Measurements from ENCODE around the gene TGFB1. TPM values are rescaled to one million over a fixed set of nuclear protein-coding genes. Genes with fewer than 3 reads are reported as not detected.

The TGFB1 gene
- total RNA-seq, 2 experiments from 2014 or later: 86.2 to 99.0 TPM

DNA sequence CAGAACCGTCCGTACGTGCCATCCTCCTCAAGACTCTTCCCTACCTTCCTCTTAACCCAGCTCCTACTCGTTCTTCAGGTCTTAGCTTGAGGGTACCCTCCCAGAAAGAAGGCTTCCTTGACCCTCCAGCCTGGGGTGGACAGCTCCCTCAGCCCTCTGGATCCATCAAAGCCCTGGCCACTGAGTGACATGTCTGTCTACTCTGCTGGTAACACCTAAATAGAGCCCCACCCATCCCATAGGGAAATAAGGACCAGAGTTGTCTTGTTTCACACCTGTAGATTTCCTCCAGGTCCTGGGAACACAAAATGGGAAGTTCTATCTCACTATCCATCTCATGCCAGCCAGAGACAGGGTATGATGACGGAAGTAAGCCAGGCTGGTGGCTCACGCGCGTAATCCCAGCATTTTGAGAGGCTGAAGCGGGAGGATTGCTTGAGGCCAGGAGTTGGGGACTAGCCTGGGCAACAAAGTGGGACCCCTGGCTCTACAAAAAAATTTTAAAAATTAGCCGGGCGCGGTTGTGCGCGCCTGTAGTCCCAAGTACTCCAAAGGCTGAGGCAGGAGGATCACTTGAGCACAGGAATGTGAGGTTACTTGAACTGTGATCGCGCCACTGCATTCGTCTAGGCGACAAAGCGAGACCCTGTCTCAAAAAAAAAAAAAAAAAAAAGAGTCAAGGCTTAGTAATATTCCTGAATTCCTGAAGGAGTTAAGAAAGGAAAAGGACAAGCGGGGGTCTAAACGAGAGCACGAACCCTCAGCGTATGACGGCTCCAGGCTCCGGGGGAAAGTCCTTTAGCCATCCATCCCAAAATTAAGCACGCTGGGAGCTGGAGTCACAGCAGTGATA is 44.3 kb downstream of the TGFB1 start:
- ChIA-PET CTCF (interaction anchor here (0.6 to 3.4 kb wide), 25 partner anchors 8 to 559 kb away, joined by 3 to 36 read pairs (median 4); partner anchors contain the start of genes B9D2 and HNRNPUL1), POLR2A (interaction anchor here (0.6 to 2.8 kb wide), 7 partner anchors 19 to 289 kb away, joined by 3 to 22 read pairs (median 3); partner anchors contain the start of gene HNRNPUL1)
- ATAC-seq: peak; percentile 5
- H3K4me3 Mint-ChIP-seq: peak overlapping the region; percentile 91
- intact Hi-C loops (cut with DNase I, micrococcal nuclease): loop anchor here (1.0 to 5.0 kb wide), 12 partner anchors 15 to 592 kb away; partner anchors contain the start of genes B9D2 (in 1 of the 2), BCKDHA (in 1 of the 2), COQ8B (in 1 of the 2) and DMAC2 (in 1 of the 2)
- H3K27me3 Mint-ChIP-seq: no peaks in the 10 kb centered on the region
- peaks cover 71% of the 10 kb centered on the region for H3K4me1 Mint-ChIP-seq
- no peaks in the 10 kb centered on the region for H3K9me3 Mint-ChIP-seq (ENCODE audit: low read depth)
- peak; percentile 41 for DNase-seq
- peak overlapping the region; percentile 97 for H3K27ac Mint-ChIP-seq
- H3K36me3 Mint-ChIP-seq (ENCODE audit: low read depth): peaks cover 35% of the 10 kb centered on the region

DNA sequence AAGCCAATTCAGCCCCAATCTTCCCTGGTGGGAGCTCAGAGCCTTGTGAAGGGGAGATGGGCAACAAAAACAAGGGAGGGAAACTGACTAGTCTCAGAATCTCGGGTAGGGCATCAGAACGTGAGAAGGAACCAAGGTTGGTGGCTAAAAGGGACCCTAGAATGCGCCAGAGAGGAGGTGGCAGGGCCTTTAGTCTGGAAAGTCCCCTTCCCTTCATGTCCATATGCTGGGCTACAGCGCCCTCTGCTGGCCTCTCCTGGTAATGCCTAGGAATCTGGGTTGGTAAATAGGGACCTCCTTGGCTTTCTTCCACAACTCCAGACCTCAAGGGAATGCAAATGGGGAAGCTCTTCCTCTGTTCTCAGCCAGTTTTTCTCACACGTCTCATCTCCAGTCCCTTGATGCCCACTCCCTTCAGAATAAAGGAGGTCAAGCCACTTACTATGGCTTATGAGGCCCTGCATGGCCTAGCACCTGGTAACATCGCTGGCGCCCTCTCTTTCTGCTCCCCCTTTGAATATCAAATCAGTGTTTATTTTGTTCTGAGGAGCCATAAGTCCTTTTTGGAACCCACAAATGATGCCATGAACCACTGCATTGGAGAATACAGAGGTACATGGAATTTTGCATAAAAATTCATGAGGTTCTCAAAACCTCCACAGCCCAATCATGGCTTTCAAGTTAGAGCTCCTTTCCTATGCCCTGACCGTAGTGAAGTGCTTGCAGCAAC is 45.1 kb downstream of the TGFB1 start:
- ChIA-PET POLR2A (interaction anchor here (0.6 to 2.8 kb wide), 6 partner anchors 12 to 288 kb away, joined by 3 to 22 read pairs (median 4); partner anchors contain the start of gene HNRNPUL1), CTCF (interaction anchor here (0.6 to 3.4 kb wide), 37 partner anchors 9 to 651 kb away, joined by 3 to 36 read pairs (median 4); partner anchors contain the start of genes B9D2 and HNRNPUL1)
- Mint-ChIP-seq H3K27ac (peak overlapping the region; percentile 97), H3K27me3 (no peaks in the 10 kb centered on the region), H3K4me3 (peak overlapping the region; percentile 91), H3K4me1 (peaks cover 78% of the 10 kb centered on the region), H3K9me3 (ENCODE audit: low read depth) (no peaks in the 10 kb centered on the region), H3K36me3 (ENCODE audit: low read depth) (peaks cover 39% of the 10 kb centered on the region)
- ATAC-seq: peak; percentile 50
- intact Hi-C loops (cut with DNase I, micrococcal nuclease): loop anchor here (1.0 to 5.0 kb wide), 6 partner anchors 46 to 591 kb away; partner anchors contain the start of genes COQ8B (in 1 of the 2) and ITPKC (in 1 of the 2)
- peak; percentile 95 for DNase-seq

DNA sequence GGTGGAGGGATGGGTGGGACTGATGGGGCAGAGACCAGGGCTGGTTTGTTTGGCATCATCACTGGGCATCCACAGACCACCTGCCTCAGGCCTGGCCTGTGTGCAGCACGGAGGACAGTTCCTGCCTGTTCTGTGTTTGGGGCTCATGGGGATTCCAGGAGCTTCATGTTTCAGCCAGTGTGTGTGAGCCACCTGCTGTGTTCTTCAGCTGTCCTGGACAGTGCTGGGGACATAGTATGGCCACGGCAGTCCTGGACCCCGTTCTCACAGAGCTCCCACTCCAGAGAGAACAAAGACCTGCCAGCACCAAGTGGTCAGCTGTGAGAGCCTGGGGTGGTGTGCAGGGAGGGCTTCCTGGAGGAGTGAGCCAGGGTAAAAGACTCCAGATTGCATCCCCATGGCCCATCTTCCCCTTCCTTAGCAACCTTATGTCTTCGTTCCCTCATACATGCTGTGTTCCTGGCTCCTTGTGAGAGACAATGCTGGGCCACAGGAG is 45.7 kb downstream of the TGFB1 start:
- peak overlapping the region; percentile 91 for H3K4me3 Mint-ChIP-seq
- no peaks in the 10 kb centered on the region for H3K27me3 Mint-ChIP-seq
- ChIA-PET CTCF (interaction anchor here (0.6 to 3.4 kb wide), 24 partner anchors 9 to 844 kb away, joined by 3 to 36 read pairs (median 4); partner anchors contain the start of genes B9D2 and HNRNPUL1), POLR2A (interaction anchor here (1.4 to 2.8 kb wide), 2 partner anchors 11 to 45 kb away, joined by 4 to 22 read pairs; partner anchors contain the start of gene HNRNPUL1)
- H3K27ac Mint-ChIP-seq: peak overlapping the region; percentile 97
- H3K36me3 Mint-ChIP-seq (ENCODE audit: low read depth): peaks cover 38% of the 10 kb centered on the region
- H3K4me1 Mint-ChIP-seq: peaks cover 78% of the 10 kb centered on the region
- ATAC-seq (no peak), DNase-seq (no peak)
- no peaks in the 10 kb centered on the region for H3K9me3 Mint-ChIP-seq (ENCODE audit: low read depth)
- intact Hi-C loops (cut with DNase I, micrococcal nuclease): loop anchor here (1.0 to 5.0 kb wide), 6 partner anchors 46 to 591 kb away; partner anchors contain the start of genes COQ8B (in 1 of the 2) and ITPKC (in 1 of the 2)

DNA sequence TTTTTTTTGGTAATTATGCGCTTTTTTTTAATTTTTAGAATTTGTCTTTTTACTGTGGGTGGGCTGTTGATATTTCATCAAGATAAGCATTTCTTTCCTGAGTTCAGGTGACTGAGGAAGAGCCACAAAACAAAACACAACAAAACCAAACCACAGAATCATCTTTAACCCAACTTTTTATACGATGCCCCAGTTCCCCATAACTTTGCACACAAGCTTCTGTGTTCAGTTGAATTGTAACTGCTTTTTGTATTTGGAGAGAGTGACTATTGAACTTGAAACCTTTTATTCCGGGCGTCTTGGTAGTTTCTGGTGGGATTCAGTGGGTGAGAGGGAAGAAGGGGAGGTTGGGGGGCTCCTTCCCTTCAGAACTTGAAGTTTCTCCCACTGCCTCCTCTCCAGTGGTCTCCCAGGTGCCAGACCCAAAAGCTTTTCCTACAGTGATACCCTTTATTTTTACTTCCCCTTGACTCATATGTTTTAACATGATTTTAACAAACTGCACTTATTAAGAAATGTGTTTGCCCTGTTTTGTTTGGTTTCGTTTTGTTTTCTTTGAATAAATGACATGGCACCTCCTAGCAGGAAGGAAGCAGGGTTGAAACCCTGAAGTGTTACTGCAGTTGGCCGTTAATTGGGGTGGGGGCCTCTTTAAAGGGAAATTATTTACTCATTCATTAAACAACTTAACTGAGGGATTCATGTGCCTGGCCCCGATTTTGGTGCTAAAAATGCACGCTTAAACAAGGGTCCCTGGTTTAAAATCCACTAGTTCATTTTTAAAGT is 46.4 kb downstream of the TGFB1 start:
- Mint-ChIP-seq H3K9me3 (ENCODE audit: low read depth) (no peaks in the 10 kb centered on the region), H3K4me1 (peaks cover 84% of the 10 kb centered on the region), H3K36me3 (ENCODE audit: low read depth) (peaks cover 41% of the 10 kb centered on the region), H3K27ac (peak overlapping the region; percentile 97), H3K27me3 (no peaks in the 10 kb centered on the region), H3K4me3 (peak overlapping the region; percentile 8)
- intact Hi-C loops (cut with DNase I, micrococcal nuclease): loop anchor here in 1 of 2 experiments (5.0 kb wide), 1 partner anchor 590 kb away; the partner anchor contains the start of genes COQ8B and ITPKC
- ATAC-seq: no peak
- ChIA-PET CTCF (interaction anchor here (0.7 to 3.4 kb wide), 14 partner anchors 9 to 843 kb away, joined by 3 to 36 read pairs (median 4); partner anchors contain the start of genes B9D2 and HNRNPUL1), POLR2A (interaction anchor here (0.6 to 2.8 kb wide), 3 partner anchors 11 to 585 kb away, joined by 4 to 22 read pairs (median 4); partner anchors contain the start of gene HNRNPUL1)
- no peak for DNase-seq

DNA sequence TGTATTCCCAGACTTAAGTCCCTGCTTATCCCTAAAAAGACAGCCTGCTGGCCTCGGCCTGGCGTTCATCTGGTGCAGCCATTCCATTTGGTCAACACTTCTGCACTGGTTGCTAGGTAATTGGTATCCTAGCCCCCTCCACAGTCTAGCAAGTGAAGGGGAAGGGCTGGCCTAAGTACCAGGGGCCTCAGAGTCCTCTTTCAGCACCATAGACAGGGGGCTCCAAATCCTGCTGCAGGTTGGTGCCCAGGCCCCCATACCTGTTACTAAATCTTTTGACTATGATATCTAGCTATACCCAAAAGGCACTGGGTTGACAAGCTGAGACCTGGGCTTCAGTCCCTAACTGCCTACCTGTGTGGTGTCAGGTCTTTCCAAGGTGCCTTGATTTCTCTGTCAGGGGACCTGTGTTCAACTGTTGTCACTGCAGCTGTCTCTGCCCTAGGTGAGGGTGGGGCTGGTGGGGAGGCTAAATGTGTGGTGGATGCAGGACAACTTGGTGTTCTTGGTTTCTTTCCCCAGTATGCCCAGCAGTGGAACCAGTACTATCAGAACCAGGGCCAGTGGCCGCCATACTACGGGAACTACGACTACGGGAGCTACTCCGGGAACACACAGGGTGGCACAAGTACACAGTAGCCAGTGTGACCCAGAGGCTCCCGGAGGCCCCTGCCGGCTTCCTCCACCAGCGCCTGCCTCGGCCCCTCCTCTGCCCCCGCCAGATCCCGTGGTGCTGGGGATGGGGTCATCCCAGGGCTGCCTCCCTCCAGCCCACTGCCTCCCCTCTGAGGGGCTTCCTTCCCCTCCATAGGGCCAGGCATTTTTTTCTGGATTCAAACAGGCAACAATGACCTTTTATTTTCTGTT is 47.6 kb downstream of the TGFB1 start:
- no peak for DNase-seq
- Mint-ChIP-seq H3K9me3 (ENCODE audit: low read depth) (no peaks in the 10 kb centered on the region), H3K27me3 (no peaks in the 10 kb centered on the region), H3K4me1 (peaks cover 86% of the 10 kb centered on the region), H3K27ac (peak overlapping the region; percentile 97), H3K4me3 (peak overlapping the region; percentile 8), H3K36me3 (ENCODE audit: low read depth) (peaks cover 45% of the 10 kb centered on the region)
- no peak for ATAC-seq
- ChIA-PET POLR2A (interaction anchor here (0.8 kb wide), 1 partner anchor 42 kb away, joined by 4 read pairs; the partner anchor contains the start of gene HNRNPUL1), CTCF (interaction anchor here (0.9 to 2.8 kb wide), 5 partner anchors 40 to 179 kb away, joined by 3 to 15 read pairs (median 4); partner anchors contain the start of gene HNRNPUL1)
- intact Hi-C loops (cut with DNase I, micrococcal nuclease): loop anchor here in 1 of 2 experiments (5.0 kb wide), 1 partner anchor 589 kb away; the partner anchor contains the start of genes COQ8B and ITPKC

DNA sequence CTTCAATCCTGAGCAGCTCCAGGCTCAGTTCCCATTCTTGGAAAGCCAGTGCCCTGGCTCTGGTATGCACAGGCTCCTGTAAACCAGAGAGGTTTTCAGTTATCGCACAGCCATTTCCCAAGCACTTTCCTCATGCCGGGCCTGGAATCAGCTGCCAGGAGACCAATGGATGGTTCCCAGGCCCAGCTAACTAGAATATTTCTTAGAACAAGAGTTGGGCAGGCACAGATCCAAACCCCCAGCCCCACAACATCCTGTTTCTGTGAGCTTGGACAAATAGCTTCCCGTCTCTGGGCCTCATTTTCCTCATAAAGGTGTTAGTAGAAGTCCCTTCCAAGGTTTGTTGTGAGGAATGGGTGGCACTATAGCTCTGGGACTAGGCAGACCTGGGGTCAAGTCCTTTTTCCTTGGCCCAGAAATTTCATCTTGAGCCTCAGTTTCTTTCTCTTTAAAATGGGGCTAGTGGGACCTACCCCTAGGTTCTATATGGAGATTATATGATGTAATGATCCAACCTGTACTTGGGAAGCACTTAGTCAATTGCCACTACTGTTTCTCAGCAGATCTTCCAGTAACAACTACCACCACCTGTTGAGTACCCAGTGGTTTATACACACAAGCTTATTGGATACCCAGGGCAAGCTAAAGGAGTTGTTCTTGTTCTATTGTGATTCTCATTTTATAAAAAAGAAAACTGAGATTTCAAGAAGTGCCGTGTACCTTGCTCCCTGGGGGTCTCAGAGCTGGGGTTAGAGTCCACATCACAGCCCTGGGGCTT is 48.8 kb downstream of the TGFB1 start:
- CTCF ChIA-PET: interaction anchor here (0.6 to 2.8 kb wide), 7 partner anchors 10 to 329 kb away, joined by 3 to 15 read pairs (median 3); partner anchors contain the start of gene HNRNPUL1

DNA sequence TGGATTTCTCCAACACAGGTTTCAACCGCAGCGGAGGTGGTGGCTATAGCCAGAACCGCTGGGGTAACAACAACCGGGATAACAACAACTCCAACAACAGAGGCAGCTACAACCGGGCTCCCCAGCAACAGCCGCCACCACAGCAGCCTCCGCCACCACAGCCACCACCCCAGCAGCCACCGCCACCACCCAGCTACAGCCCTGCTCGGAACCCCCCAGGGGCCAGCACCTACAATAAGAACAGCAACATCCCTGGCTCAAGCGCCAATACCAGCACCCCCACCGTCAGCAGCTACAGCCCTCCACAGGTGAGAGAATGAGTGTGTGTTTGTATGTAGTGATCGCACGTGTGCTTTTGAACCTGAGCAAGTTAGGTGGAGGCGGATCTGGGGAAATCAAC is 49.8 kb downstream of the TGFB1 start:
- intact Hi-C loops (cut with DNase I, micrococcal nuclease): no loop called here
- no peak overlapping the region for H3K4me3 Mint-ChIP-seq
- no peaks in the 10 kb centered on the region for H3K9me3 Mint-ChIP-seq (ENCODE audit: low read depth)
- peaks cover 66% of the 10 kb centered on the region for H3K36me3 Mint-ChIP-seq (ENCODE audit: low read depth)
- peak; percentile 13 for DNase-seq
- POLR2A ChIA-PET: interaction anchor here (1.1 kb wide), 1 partner anchor 11 kb away, joined by 3 read pairs; no protein-coding TSS in a partner anchor
- H3K27ac Mint-ChIP-seq: peak overlapping the region; percentile 72
- no peak for ATAC-seq
- H3K27me3 Mint-ChIP-seq: no peaks in the 10 kb centered on the region
- CTCF ChIA-PET: interaction anchor here (0.7 to 1.7 kb wide), 5 partner anchors 11 to 178 kb away, joined by 3 to 9 read pairs (median 4); no protein-coding TSS in a partner anchor
- peaks cover 99% of the 10 kb centered on the region for H3K4me1 Mint-ChIP-seq

More for the DNA sequence above, 48.8 kb downstream of the TGFB1 start:
- POLR2A ChIA-PET: no interaction called here
- Mint-ChIP-seq H3K27ac (peak overlapping the region; percentile 72), H3K4me1 (peaks cover 93% of the 10 kb centered on the region), H3K27me3 (no peaks in the 10 kb centered on the region), H3K9me3 (ENCODE audit: low read depth) (no peaks in the 10 kb centered on the region), H3K4me3 (no peak overlapping the region), H3K36me3 (ENCODE audit: low read depth) (peaks cover 58% of the 10 kb centered on the region)
- ATAC-seq (no peak), DNase-seq (peak; percentile 3)
- intact Hi-C loops (cut with DNase I, micrococcal nuclease): loop anchor here in 1 of 2 experiments (5.0 kb wide), 1 partner anchor 588 kb away; the partner anchor contains the start of genes COQ8B and ITPKC

DNA sequence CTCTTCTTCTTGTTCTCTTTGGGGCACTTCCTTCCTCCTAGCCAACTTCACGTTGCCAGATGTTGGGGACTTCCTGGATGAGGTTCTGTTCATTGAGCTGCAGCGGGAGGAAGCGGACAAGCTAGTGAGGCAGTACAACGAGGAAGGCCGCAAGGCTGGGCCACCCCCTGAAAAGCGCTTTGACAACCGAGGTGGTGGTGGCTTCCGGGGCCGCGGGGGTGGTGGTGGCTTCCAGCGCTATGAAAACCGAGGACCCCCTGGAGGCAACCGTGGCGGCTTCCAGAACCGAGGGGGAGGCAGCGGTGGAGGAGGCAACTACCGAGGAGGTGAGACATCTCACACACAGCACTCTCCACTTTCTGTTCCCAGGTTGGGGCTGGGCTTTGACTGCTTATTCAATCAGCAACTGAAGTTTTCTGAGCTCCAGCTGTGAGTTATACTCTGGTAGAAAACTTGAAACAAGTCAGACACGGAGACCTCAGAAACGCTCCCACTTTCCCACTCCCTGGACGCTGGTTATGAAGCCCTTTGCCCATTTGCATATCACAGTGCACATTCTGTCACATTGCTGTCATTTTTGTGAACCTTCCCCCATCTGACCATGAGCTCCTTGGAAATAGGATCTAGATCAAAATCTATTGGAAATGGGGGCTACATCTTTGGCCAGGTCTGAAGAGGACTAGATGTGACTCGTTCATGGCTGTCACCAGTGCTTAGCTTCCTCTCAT is 50.9 kb downstream of the TGFB1 start:
- intact Hi-C loops (cut with DNase I, micrococcal nuclease): no loop called here
- peak; percentile 82 for ATAC-seq
- POLR2A ChIA-PET: interaction anchor here (1.0 to 1.3 kb wide), 4 partner anchors 10 to 40 kb away, joined by 3 to 13 read pairs (median 4); partner anchors contain the start of gene HNRNPUL1
- H3K27ac Mint-ChIP-seq: peak overlapping the region; percentile 95
- peak; percentile 86 for DNase-seq
- H3K36me3 Mint-ChIP-seq (ENCODE audit: low read depth): peaks cover 73% of the 10 kb centered on the region
- no peaks in the 10 kb centered on the region for H3K9me3 Mint-ChIP-seq (ENCODE audit: low read depth)
- peak overlapping the region; percentile 29 for H3K4me3 Mint-ChIP-seq
- H3K4me1 Mint-ChIP-seq: peaks cover 99% of the 10 kb centered on the region
- CTCF ChIA-PET: interaction anchor here (0.6 to 1.3 kb wide), 7 partner anchors 14 to 488 kb away, joined by 3 to 6 read pairs (median 3); partner anchors contain the start of gene HNRNPUL1
- H3K27me3 Mint-ChIP-seq: no peaks in the 10 kb centered on the region

Measured in activated CD4-positive, alpha-beta T cell treated with anti-CD3 and anti-CD28 coated beads for 36 hours (primary cell).